ENCODE results near the gene COL23A1. TPM values are rescaled to one million over a fixed set of nuclear protein-coding genes. Genes with fewer than 3 reads are reported as not detected.

The COL23A1 gene
- total and polyA plus RNA-seq, 2 of the 13 experiments (the other 11 are each of a cell fraction or from before 2014, with no cell fraction given) = not detected

GRCh38 chr5:178439493-178440180 is 150.6 kb downstream of the COL23A1 start:
- Histone ChIP-seq H3K4me2 (ENCODE audit: low read depth, low read length) (no peak overlapping the region), H3K4me3 (replicated peaks in 1 of 3; ENCODE audit: insufficient read depth in 1 of 3, low read depth in 2 of 3, low read length in 3 of 3) (no peak overlapping the region), H3K9ac (ENCODE audit: insufficient read depth, low read depth, low read length) (no peak overlapping the region), H3K27ac (ENCODE audit: extremely low read length, insufficient read depth, low read length) (no peak overlapping the region), H3K4me1 (ENCODE audit: insufficient read depth, low read length) (no peaks in the 10 kb centered on the region), H4K20me1 (ENCODE audit: insufficient read depth, low read length) (0 out of 2 replicates have a peak, but pooled peaks cover 2% of the 10 kb centered on the region), H3K36me3 (replicated peaks in 1 of 2; ENCODE audit: control insufficient read depth in 1 of 2, insufficient read depth in 2 of 2, low read length in 2 of 2) (no peaks in the 10 kb centered on the region), H2AFZ (ENCODE audit: low read length) (no peak overlapping the region), H3K79me2 (ENCODE audit: insufficient read depth, low read length) (no peaks in the 10 kb centered on the region), H3K9me3 (ENCODE audit: low read length) (no peaks in the 10 kb centered on the region), H3K27me3 (ENCODE audit: control insufficient read depth in 1 of 2, insufficient read depth in 2 of 2, low read length in 2 of 2) (peaks cover 1 to 12% of the 10 kb centered on the region in 2 experiments; a peak in 4 of 5 replicates)
- no peak for DNase-seq (ENCODE audit: low spot score)
- 24% methylated on average over 16 of the region's 16 CpGs for WGBS (ENCODE audit: low lambda C conversion rate)
- in situ Hi-C loops (cut with HindIII; ENCODE audit: extremely low pct_ligation_motif_present, low pct_unique_long_range_greater_than_20kb) (no loop called here), intact Hi-C loops (cut with micrococcal nuclease; ENCODE audit: unreplicated experiment) (no loop called here)
- FAIRE-seq = no peak
- POLR2A ChIA-PET = no interaction called here
- CTCF ChIA-PET (ENCODE audit: low intra/inter-chr PET ratio, low total read pairs) = no interaction called here
- BruUV-seq (replicated peaks) = no TSS peak
- no peak for ATAC-seq
- TF ChIP-seq ZNF367 (CRISPR knock-in tag; IDR thresholded peaks at IDR 0.05; ENCODE audit: borderline replicate concordance) (no peak), TBL1XR1 (IDR thresholded peaks at IDR 0.05; ENCODE audit: borderline replicate concordance, low read length, partially characterized antibody) (no peak), KLF15 (CRISPR knock-in tag; IDR thresholded peaks at IDR 0.05; ENCODE audit: borderline replicate concordance) (no peak), FIP1L1 (IDR thresholded peaks at IDR 0.05; ENCODE audit: borderline replicate concordance, insufficient read depth, low read depth, low read length) (no peak), AGO1 (IDR thresholded peaks at IDR 0.05; ENCODE audit: low read depth, low read length, poor library complexity, severe bottlenecking) (no peak), RFXAP (CRISPR knock-in tag; IDR thresholded peaks at IDR 0.05; ENCODE audit: borderline replicate concordance) (no peak), PREB (CRISPR knock-in tag; IDR thresholded peaks at IDR 0.05) (no peak), THAP9 (CRISPR knock-in tag; IDR thresholded peaks at IDR 0.05; ENCODE audit: borderline replicate concordance) (no peak), ZNF496 (CRISPR knock-in tag; IDR thresholded peaks at IDR 0.05; ENCODE audit: insufficient replicate concordance) (no peak), HNF1A (IDR thresholded peaks at IDR 0.05; ENCODE audit: low read depth) (no peak), HNF1A (CRISPR knock-in tag; IDR thresholded peaks at IDR 0.05; ENCODE audit: borderline replicate concordance) (no peak)
